GM12878 (cell line): ENCODE results near the gene ANAPC5. TPM values are rescaled to one million over a fixed set of nuclear protein-coding genes. Genes with fewer than 3 reads are reported as not detected.

Experiments used
- BACH1 ChIP-seq: fragments of 450-650 bp; IDR thresholded peaks from 2 replicates; pipeline ENCODE4 v1.6.1; 2017; ENCODE audit warnings: mild to moderate bottlenecking, borderline replicate concordance
- BMI1 ChIP-seq: fragments of 450-650 bp; IDR thresholded peaks from 2 replicates; pipeline ENCODE4 v1.6.1; 2016; ENCODE audit warnings: mild to moderate bottlenecking, moderate library complexity, borderline replicate concordance
- CBFB ChIP-seq: IDR thresholded peaks from 2 replicates; pipeline ENCODE4 v1.6.1; 2016; ENCODE audit warnings: antibody characterized with exemption, low read depth
- CHD1 ChIP-seq: IDR thresholded peaks from 2 replicates; pipeline ENCODE4 v1.6.1; 2012; ENCODE audit warnings: low read depth, low read length, improper control_type of control experiment
- CHD2 ChIP-seq: IDR thresholded peaks from 2 replicates; pipeline ENCODE4 v1.6.1; 2011; ENCODE audit warnings: low read depth, low read length, improper control_type of control experiment, borderline replicate concordance
- EGR1 ChIP-seq, 2 experiments: IDR thresholded peaks; 1 replicate in 1 of 2; 2 replicates in 1 of 2; pipeline ENCODE4 v1.6.1; 2011 to 2012; ENCODE audit warnings: low read depth in 2 of 2, low read length in 2 of 2, borderline replicate concordance in 1 of 2, mild to moderate bottlenecking in 1 of 2, moderate library complexity in 1 of 2
- FOS ChIP-seq: IDR thresholded peaks from 3 replicates; pipeline ENCODE4 v1.6.1; 2011; ENCODE audit warnings: borderline replicate concordance; ENCODE audit not compliant: insufficient read length; ENCODE audit errors: extremely low read depth
- FOXM1 ChIP-seq: IDR thresholded peaks from 2 replicates; pipeline ENCODE4 v1.6.1; 2012; ENCODE audit warnings: low read depth, mild to moderate bottlenecking, inconsistent platforms, low read length, moderate library complexity
- HDAC2 ChIP-seq: fragments of 200-600 bp; sonication (generic); IDR thresholded peaks from 2 replicates; pipeline ENCODE4 v1.6.1; 2017
- JUND ChIP-seq: IDR thresholded peaks from 2 replicates; pipeline ENCODE4 v1.6.1; 2012; ENCODE audit warnings: low read depth, mild to moderate bottlenecking, low read length, improper control_type of control experiment, moderate library complexity
- KAT2A ChIP-seq: conservative IDR thresholded peaks from 2 replicates; pipeline ENCODE4 v1.6.1; 2011; ENCODE audit warnings: low read depth, low read length; ENCODE audit not compliant: control insufficient read depth
- MTA3 ChIP-seq: IDR thresholded peaks from 2 replicates; pipeline ENCODE4 v1.6.1; 2012; ENCODE audit warnings: low read length, inconsistent platforms, borderline replicate concordance
- MXI1 ChIP-seq: fragments of 150-350 bp; IDR thresholded peaks from 2 replicates; pipeline ENCODE4 v1.6.1; 2011; ENCODE audit warnings: low read depth, mild to moderate bottlenecking, inconsistent platforms, low read length, improper control_type of control experiment
- NFYA ChIP-seq: IDR thresholded peaks from 2 replicates; pipeline ENCODE4 v1.6.1; 2011; ENCODE audit warnings: low read depth, mild to moderate bottlenecking, low read length, improper control_type of control experiment, borderline replicate concordance
- NFYB ChIP-seq: IDR thresholded peaks from 2 replicates; pipeline ENCODE4 v1.6.1; 2011; ENCODE audit warnings: low read depth, mild to moderate bottlenecking, low read length, improper control_type of control experiment, moderate library complexity; ENCODE audit not compliant: insufficient read depth
- NR2F1 ChIP-seq: fragments of 450-650 bp; conservative IDR thresholded peaks from 2 replicates; pipeline ENCODE4 v1.6.1; 2017; ENCODE audit warnings: mild to moderate bottlenecking
- PAX5 ChIP-seq: IDR thresholded peaks from 2 replicates; pipeline ENCODE4 v1.6.1; 2011; ENCODE audit warnings: low read depth, low read length, borderline replicate concordance
- RBBP5 ChIP-seq: fragments of 200-600 bp; sonication (generic); conservative IDR thresholded peaks from 2 replicates; pipeline ENCODE4 v1.6.1; 2016
- RUNX3 ChIP-seq: IDR thresholded peaks from 2 replicates; pipeline ENCODE4 v1.6.1; 2012; ENCODE audit warnings: low read length, inconsistent platforms
- SMAD1 ChIP-seq: fragments of 450-650 bp; IDR thresholded peaks from 2 replicates; pipeline ENCODE4 v1.6.1; 2018; ENCODE audit warnings: mild to moderate bottlenecking, low read depth; ENCODE audit not compliant: partially characterized antibody
- polyA plus RNA-seq, 11 experiments: library from polyadenylated mRNA; depleted of rRNA in 4 of 11; unstranded in 6 of 11; stranded (reverse) in 5 of 11; fragments of >200 nt; fragmentation: Nextera tagmentation in 4 of 11; fragmentation: Illumina TruSeq in 1 of 11; extraction: Ambion mirVana in 4 of 11; extraction: Trizol in 1 of 11; gene quantifications; 1 replicate in 1 of 11; 2 replicates in 10 of 11; pipeline versions ENCODE4 v1.2.1 to v1.2.3, GENCODE V29; 2011 to 2016; ENCODE audit warnings: inconsistent platforms in 2 of 11, missing spikeins in 2 of 11, low read depth in 1 of 11
- total RNA-seq, 4 experiments: library from RNA; depleted of rRNA in 3 of 4; stranded (reverse); fragments of >200 nt in 3 of 4; fragmentation: Illumina TruSeq in 1 of 4; extraction: Trizol in 1 of 4; gene quantifications; 2 replicates each; pipeline versions ENCODE4 v1.2.1 to v1.2.3, GENCODE V29; 2013 to 2021
- TF ChIP-seq, protein P1 (sequence below): IDR thresholded peaks from 2 replicates; pipeline ENCODE4 v1.6.1; 2011; ENCODE audit warnings: low read depth, mild to moderate bottlenecking, low read length, moderate library complexity, borderline replicate concordance; ENCODE audit errors: extremely low read depth
- TF ChIP-seq, protein P2 (sequence below): fragments of 450-650 bp; IDR thresholded peaks from 2 replicates; pipeline ENCODE4 v1.6.1; 2017; ENCODE audit warnings: antibody characterized with exemption, mild to moderate bottlenecking, moderate library complexity
- TF ChIP-seq, protein P3 (sequence below): fragments of 450-650 bp; IDR thresholded peaks from 2 replicates; pipeline ENCODE4 v1.6.1; 2017; ENCODE audit warnings: mild to moderate bottlenecking, moderate library complexity

Gene ANAPC5
- total and polyA plus RNA-seq, 10 of the 15 experiments (the other 5 are each of a cell fraction or from before 2014, with no cell fraction given) = 102 to 227 (median 166) TPM

DNA sequence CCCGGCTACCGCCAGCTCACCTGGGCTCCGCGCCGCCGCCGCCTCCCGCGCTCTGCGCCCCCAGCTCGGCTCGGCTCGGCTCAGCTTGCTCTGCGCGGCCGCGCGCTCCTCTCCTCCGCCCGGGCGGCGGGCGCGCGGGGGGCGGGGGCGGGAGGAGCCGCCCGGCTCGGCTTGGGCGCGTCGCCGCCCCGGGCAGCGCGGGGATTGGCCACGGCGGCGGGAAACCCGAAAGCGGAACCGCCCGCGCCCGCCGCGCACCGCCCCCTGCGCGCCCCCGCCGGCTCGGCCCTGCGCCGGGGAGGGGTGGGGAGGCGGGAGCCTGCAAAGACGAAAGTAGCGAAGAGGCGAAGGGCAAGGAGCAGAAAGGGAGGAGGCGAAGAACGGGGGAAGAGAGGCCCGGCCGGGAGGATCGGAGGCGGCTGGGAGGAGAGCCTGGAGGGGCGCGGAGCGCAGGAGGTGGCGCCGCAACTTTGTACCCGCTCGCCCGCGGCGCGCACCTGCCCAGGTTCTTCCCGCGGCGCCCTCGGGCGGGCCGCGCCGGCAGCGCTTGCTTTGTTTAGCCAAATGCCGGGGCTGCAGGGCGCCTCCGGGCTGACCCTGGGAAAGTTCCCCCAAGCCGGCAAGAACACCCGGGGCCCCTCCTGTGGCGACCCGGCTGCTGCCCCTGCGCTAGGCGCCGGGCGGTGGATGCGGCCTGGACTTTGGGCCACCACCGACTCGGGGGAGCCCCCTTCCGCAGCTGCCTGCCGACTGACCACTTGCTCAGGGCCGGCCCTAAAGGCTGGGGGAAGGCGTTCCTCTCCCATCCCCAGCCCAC lies 55.4 kb downstream of the ANAPC5 start, which contains the start of gene CAMKK2 (continued):
- no peak for TF ChIP-seq KAT2A
- TF ChIP-seq MTA3 = no peak
- 0 out of 2 replicates have a peak, but pooled peaks have one; percentile 37 for TF ChIP-seq NFYB
- peak in 1 of 2 experiments; percentile 87; a peak in 2 of 3 replicates for TF ChIP-seq EGR1 (IDR thresholded peaks at IDR 0.05; ENCODE audit: borderline replicate concordance in 1 of 2, low read depth in 2 of 2, low read length in 2 of 2)
- TF ChIP-seq, protein P1, sequence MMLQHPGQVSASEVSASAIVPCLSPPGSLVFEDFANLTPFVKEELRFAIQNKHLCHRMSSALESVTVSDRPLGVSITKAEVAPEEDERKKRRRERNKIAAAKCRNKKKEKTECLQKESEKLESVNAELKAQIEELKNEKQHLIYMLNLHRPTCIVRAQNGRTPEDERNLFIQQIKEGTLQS = no peak
- no peak for TF ChIP-seq FOXM1
- TF ChIP-seq CBFB = no peak
- no peak for TF ChIP-seq SMAD1
- no peak for TF ChIP-seq CHD2
- TF ChIP-seq JUND = no peak
- TF ChIP-seq BACH1 = no peak; the same call in 1 of the 2 replicates
- no peak for TF ChIP-seq NFYA
- TF ChIP-seq PAX5 = peak; percentile 29; the same call in 1 of the 2 replicates
- peak; percentile 43 for TF ChIP-seq NR2F1
- TF ChIP-seq FOS = no peak
- TF ChIP-seq CHD1 = no peak
- TF ChIP-seq MXI1 = no peak
- TF ChIP-seq HDAC2 = no peak
- TF ChIP-seq, protein P2, sequence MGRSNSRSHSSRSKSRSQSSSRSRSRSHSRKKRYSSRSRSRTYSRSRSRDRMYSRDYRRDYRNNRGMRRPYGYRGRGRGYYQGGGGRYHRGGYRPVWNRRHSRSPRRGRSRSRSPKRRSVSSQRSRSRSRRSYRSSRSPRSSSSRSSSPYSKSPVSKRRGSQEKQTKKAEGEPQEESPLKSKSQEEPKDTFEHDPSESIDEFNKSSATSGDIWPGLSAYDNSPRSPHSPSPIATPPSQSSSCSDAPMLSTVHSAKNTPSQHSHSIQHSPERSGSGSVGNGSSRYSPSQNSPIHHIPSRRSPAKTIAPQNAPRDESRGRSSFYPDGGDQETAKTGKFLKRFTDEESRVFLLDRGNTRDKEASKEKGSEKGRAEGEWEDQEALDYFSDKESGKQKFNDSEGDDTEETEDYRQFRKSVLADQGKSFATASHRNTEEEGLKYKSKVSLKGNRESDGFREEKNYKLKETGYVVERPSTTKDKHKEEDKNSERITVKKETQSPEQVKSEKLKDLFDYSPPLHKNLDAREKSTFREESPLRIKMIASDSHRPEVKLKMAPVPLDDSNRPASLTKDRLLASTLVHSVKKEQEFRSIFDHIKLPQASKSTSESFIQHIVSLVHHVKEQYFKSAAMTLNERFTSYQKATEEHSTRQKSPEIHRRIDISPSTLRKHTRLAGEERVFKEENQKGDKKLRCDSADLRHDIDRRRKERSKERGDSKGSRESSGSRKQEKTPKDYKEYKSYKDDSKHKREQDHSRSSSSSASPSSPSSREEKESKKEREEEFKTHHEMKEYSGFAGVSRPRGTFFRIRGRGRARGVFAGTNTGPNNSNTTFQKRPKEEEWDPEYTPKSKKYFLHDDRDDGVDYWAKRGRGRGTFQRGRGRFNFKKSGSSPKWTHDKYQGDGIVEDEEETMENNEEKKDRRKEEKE = no peak
- TF ChIP-seq RBBP5 = no peak
- TF ChIP-seq, protein P3, sequence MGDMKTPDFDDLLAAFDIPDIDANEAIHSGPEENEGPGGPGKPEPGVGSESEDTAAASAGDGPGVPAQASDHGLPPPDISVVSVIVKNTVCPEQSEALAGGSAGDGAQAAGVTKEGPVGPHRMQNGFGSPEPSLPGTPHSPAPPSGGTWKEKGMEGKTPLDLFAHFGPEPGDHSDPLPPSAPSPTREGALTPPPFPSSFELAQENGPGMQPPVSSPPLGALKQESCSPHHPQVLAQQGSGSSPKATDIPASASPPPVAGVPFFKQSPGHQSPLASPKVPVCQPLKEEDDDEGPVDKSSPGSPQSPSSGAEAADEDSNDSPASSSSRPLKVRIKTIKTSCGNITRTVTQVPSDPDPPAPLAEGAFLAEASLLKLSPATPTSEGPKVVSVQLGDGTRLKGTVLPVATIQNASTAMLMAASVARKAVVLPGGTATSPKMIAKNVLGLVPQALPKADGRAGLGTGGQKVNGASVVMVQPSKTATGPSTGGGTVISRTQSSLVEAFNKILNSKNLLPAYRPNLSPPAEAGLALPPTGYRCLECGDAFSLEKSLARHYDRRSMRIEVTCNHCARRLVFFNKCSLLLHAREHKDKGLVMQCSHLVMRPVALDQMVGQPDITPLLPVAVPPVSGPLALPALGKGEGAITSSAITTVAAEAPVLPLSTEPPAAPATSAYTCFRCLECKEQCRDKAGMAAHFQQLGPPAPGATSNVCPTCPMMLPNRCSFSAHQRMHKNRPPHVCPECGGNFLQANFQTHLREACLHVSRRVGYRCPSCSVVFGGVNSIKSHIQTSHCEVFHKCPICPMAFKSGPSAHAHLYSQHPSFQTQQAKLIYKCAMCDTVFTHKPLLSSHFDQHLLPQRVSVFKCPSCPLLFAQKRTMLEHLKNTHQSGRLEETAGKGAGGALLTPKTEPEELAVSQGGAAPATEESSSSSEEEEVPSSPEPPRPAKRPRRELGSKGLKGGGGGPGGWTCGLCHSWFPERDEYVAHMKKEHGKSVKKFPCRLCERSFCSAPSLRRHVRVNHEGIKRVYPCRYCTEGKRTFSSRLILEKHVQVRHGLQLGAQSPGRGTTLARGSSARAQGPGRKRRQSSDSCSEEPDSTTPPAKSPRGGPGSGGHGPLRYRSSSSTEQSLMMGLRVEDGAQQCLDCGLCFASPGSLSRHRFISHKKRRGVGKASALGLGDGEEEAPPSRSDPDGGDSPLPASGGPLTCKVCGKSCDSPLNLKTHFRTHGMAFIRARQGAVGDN = peak; percentile 15; the same call in 1 of the 2 replicates
- TF ChIP-seq BMI1 = no peak
- peak; percentile 12; the same call in 1 of the 2 replicates for TF ChIP-seq RUNX3
